Measurements from ENCODE around the gene MPL. TPM values are rescaled to one million over a fixed set of nuclear protein-coding genes. Genes with fewer than 3 reads are reported as not detected.

The MPL gene
- total RNA-seq, 1 experiment from 2014 or later = not detected

- intact Hi-C loops (cut with micrococcal nuclease; ENCODE audit: unreplicated experiment) = no loop called here
- Histone ChIP-seq H3K9me3 (ENCODE audit: low read depth, low read length, poor library complexity, severe bottlenecking) (no peaks in the 10 kb centered on the region), H3K4me3 (ENCODE audit: low read depth, low read length, poor library complexity, severe bottlenecking) (no peak overlapping the region), H3K4me1 (ENCODE audit: insufficient read depth, low read length, poor library complexity, severe bottlenecking) (no peaks in the 10 kb centered on the region), H3K27me3 (replicated peaks; ENCODE audit: insufficient read depth, low read depth, low read length, poor library complexity) (no peaks in the 10 kb centered on the region), H3K27ac (ENCODE audit: low read depth, low read length, poor library complexity, severe bottlenecking) (no peak overlapping the region), H3K36me3 (ENCODE audit: insufficient read depth, low read length, poor library complexity, severe bottlenecking) (no peaks in the 10 kb centered on the region)
- CTCF ChIA-PET = no interaction called here
- no peak for TF ChIP-seq EZH2 (IDR thresholded peaks at IDR 0.05; ENCODE audit: borderline replicate concordance, low read depth, low read length, poor library complexity, severe bottlenecking)
- TF ChIP-seq, protein P1, sequence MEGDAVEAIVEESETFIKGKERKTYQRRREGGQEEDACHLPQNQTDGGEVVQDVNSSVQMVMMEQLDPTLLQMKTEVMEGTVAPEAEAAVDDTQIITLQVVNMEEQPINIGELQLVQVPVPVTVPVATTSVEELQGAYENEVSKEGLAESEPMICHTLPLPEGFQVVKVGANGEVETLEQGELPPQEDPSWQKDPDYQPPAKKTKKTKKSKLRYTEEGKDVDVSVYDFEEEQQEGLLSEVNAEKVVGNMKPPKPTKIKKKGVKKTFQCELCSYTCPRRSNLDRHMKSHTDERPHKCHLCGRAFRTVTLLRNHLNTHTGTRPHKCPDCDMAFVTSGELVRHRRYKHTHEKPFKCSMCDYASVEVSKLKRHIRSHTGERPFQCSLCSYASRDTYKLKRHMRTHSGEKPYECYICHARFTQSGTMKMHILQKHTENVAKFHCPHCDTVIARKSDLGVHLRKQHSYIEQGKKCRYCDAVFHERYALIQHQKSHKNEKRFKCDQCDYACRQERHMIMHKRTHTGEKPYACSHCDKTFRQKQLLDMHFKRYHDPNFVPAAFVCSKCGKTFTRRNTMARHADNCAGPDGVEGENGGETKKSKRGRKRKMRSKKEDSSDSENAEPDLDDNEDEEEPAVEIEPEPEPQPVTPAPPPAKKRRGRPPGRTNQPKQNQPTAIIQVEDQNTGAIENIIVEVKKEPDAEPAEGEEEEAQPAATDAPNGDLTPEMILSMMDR (conservative IDR thresholded peaks at IDR 0.05; ENCODE audit: low read depth, low read length) = no peak
- POLR2A ChIA-PET (ENCODE audit: low non-redundant PET) = no interaction called here
- BruUV-seq (replicated peaks) = no TSS peak
- no peak for DNase-seq (ENCODE audit: low spot score)
Observed at GRCh38 chr1:43292216-43292615, 45.4 kb upstream of the MPL start.

DNA sequence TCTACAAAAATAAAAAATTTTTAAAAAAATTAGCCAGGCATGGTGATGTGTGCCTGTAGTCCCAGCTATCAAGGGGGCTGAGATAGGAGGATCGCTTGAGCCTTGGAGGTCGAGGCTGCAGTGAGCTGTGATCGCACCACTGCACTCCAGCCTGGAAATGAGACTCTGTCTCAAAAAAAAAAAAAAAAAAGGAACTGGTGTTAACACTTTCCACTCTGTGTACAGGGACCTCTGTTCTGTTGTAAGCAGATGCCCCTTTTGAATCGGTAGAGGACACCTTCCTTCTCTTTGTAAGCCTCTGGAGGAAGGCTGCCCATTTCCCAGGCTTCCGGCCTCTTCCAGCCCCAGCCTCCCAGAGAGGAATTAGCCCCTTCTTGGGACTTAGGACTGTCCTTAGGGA lies 44.9 kb upstream of the MPL start:
- intact Hi-C loops (cut with micrococcal nuclease; ENCODE audit: unreplicated experiment) = no loop called here
- no peak overlapping the region for H3K4me3 ChIP-seq (ENCODE audit: low read depth, low read length, poor library complexity, severe bottlenecking)
- TF ChIP-seq, protein P1 (conservative IDR thresholded peaks at IDR 0.05; ENCODE audit: low read depth, low read length) = no peak
- TF ChIP-seq EZH2 (IDR thresholded peaks at IDR 0.05; ENCODE audit: borderline replicate concordance, low read depth, low read length, poor library complexity, severe bottlenecking) = no peak
- DNase-seq (ENCODE audit: low spot score) = no peak
- no peaks in the 10 kb centered on the region for H3K36me3 ChIP-seq (ENCODE audit: insufficient read depth, low read length, poor library complexity, severe bottlenecking)
- CTCF ChIA-PET = no interaction called here
- POLR2A ChIA-PET (ENCODE audit: low non-redundant PET) = no interaction called here
- no peaks in the 10 kb centered on the region for H3K27me3 ChIP-seq (replicated peaks; ENCODE audit: insufficient read depth, low read depth, low read length, poor library complexity)
- no peaks in the 10 kb centered on the region for H3K9me3 ChIP-seq (ENCODE audit: low read depth, low read length, poor library complexity, severe bottlenecking)
- BruUV-seq (replicated peaks) = no TSS peak
- H3K4me1 ChIP-seq (ENCODE audit: insufficient read depth, low read length, poor library complexity, severe bottlenecking) = no peaks in the 10 kb centered on the region
- H3K27ac ChIP-seq (ENCODE audit: low read depth, low read length, poor library complexity, severe bottlenecking) = no peak overlapping the region

GRCh38 chr1:43293176-43293575 lies 44.4 kb upstream of the MPL start:
- no peaks in the 10 kb centered on the region for H3K27me3 ChIP-seq (replicated peaks; ENCODE audit: insufficient read depth, low read depth, low read length, poor library complexity)
- no peaks in the 10 kb centered on the region for H3K9me3 ChIP-seq (ENCODE audit: low read depth, low read length, poor library complexity, severe bottlenecking)
- no peak overlapping the region for H3K4me3 ChIP-seq (ENCODE audit: low read depth, low read length, poor library complexity, severe bottlenecking)
- POLR2A ChIA-PET (ENCODE audit: low non-redundant PET) = no interaction called here
- H3K27ac ChIP-seq (ENCODE audit: low read depth, low read length, poor library complexity, severe bottlenecking) = no peak overlapping the region
- intact Hi-C loops (cut with micrococcal nuclease; ENCODE audit: unreplicated experiment) = no loop called here
- H3K4me1 ChIP-seq (ENCODE audit: insufficient read depth, low read length, poor library complexity, severe bottlenecking) = no peaks in the 10 kb centered on the region
- BruUV-seq (replicated peaks) = no TSS peak
- DNase-seq (ENCODE audit: low spot score) = no peak
- no peaks in the 10 kb centered on the region for H3K36me3 ChIP-seq (ENCODE audit: insufficient read depth, low read length, poor library complexity, severe bottlenecking)
- TF ChIP-seq, protein P1 (conservative IDR thresholded peaks at IDR 0.05; ENCODE audit: low read depth, low read length) = no peak
- TF ChIP-seq EZH2 (IDR thresholded peaks at IDR 0.05; ENCODE audit: borderline replicate concordance, low read depth, low read length, poor library complexity, severe bottlenecking) = no peak
- CTCF ChIA-PET = no interaction called here

Data from A673 (cell line).